RCC 7860 (cell line): ENCODE data around the gene ACOT9.
"Not testable (repeated sequence)": the region's sequence is repeated elsewhere in the genome, so short reads cannot be mapped to it uniquely, and the experiment has no call there.

Experiments used
- DNase-seq: peaks from one replicate; pipeline ENCODE4 v3.0.0-alpha.2; 2015; ENCODE audit warnings: low spot score
- FAIRE-seq: peaks from 2 replicates; lab custom pipeline; 2012; peaks lifted over from hg19 to GRCh38; lab: Jason Lieb, UNC

The ACOT9 gene

GRCh38 chrX:23705235-23705634 lies 37.8 kb downstream of the ACOT9 start:
- FAIRE-seq (no peak), DNase-seq (no peak)

GRCh38 chrX:23704673-23705206 lies 38.3 kb downstream of the ACOT9 start:
- DNase-seq (no peak), FAIRE-seq (no peak)

- DNase-seq: no peak
- FAIRE-seq: no peak
Measured at GRCh38 chrX:23699636-23700194, 43.4 kb downstream of the ACOT9 start.

- DNase-seq: peak; percentile 16
Measured at GRCh38 chrX:23694606-23695005, 48.5 kb downstream of the ACOT9 start.

GRCh38 chrX:23692166-23692565 lies 50.9 kb downstream of the ACOT9 start:
- no peak for FAIRE-seq
- no peak for DNase-seq

More at GRCh38 chrX:23694606-23695005, 48.5 kb downstream of the ACOT9 start:
- FAIRE-seq: no peak

- DNase-seq, FAIRE-seq: not testable (repeated sequence)
Measured at GRCh38 chrX:23676486-23676885, 66.6 kb downstream of the ACOT9 start.

GRCh38 chrX:23673108-23673507 lies 70.0 kb downstream of the ACOT9 start:
- no peak for DNase-seq
- FAIRE-seq: no peak

GRCh38 chrX:23670528-23670927 lies 72.5 kb downstream of the ACOT9 start:
- FAIRE-seq (no peak), DNase-seq (no peak)

- FAIRE-seq: peak; percentile 15
Measured at GRCh38 chrX:23668335-23668734, 74.7 kb downstream of the ACOT9 start.

GRCh38 chrX:23667239-23668177 lies 75.6 kb downstream of the ACOT9 start, which contains the start of gene PRDX4:
Gene PRDX4 (plus strand): TSS chrX:23667493. CDS start chrX:23667571, 78 bp downstream.
- DNase-seq (peak; percentile 66), FAIRE-seq (no peak)

More at GRCh38 chrX:23668335-23668734, 74.7 kb downstream of the ACOT9 start:
- DNase-seq: no peak

GRCh38 chrX:23666282-23666681 lies 76.8 kb downstream of the ACOT9 start:
- FAIRE-seq: no peak
- no peak for DNase-seq

- no peak for DNase-seq
- FAIRE-seq: no peak
Measured at GRCh38 chrX:23664496-23664895, 78.6 kb downstream of the ACOT9 start.

GRCh38 chrX:23662853-23663252 lies 80.2 kb downstream of the ACOT9 start:
- FAIRE-seq: no peak

GRCh38 chrX:23662187-23662586 lies 80.9 kb downstream of the ACOT9 start:
- no peak for FAIRE-seq
- DNase-seq: no peak

More at GRCh38 chrX:23662853-23663252, 80.2 kb downstream of the ACOT9 start:
- DNase-seq: no peak

GRCh38 chrX:23661671-23662070 lies 81.4 kb downstream of the ACOT9 start:
- FAIRE-seq: no peak
- no peak for DNase-seq

- DNase-seq (no peak), FAIRE-seq (no peak)
Measured at GRCh38 chrX:23660766-23661132, 82.3 kb downstream of the ACOT9 start.

- DNase-seq, FAIRE-seq: not testable (repeated sequence)
Measured at GRCh38 chrX:23660083-23660765, 82.9 kb downstream of the ACOT9 start.

GRCh38 chrX:23659339-23659738 lies 83.7 kb downstream of the ACOT9 start:
- FAIRE-seq (no peak), DNase-seq (no peak)

- DNase-seq (no peak), FAIRE-seq (no peak)
Measured at GRCh38 chrX:23656684-23657083, 86.4 kb downstream of the ACOT9 start.

GRCh38 chrX:23656091-23656490 lies 87.0 kb downstream of the ACOT9 start:
- no peak for FAIRE-seq
- no peak for DNase-seq
